Cardiac muscle cell (in vitro differentiated cells and primary cell): ENCODE results near the gene ZBTB39. TPM values are rescaled to one million over a fixed set of nuclear protein-coding genes. Genes with fewer than 3 reads are reported as not detected.

Experiments
- DNase-seq, 2 donors: peaks; one replicate each; pipeline versions ENCODE4 v3.0.0 to v3.0.0-alpha.2; 2010 to 2017; ENCODE audit warnings: low read depth in 1 of 2, low spot score in 1 of 2
- H3K27ac ChIP-seq: fragments of 200-600 bp; sonication (generic); 2 replicates; pipeline ENCODE4 v1.5.1; 2016
- H3K27me3 ChIP-seq: fragments of 200-600 bp; sonication (generic); 2 replicates; pipeline ENCODE4 v1.6.0; 2016; ENCODE audit warnings: control low read depth
- H3K36me3 ChIP-seq: fragments of 200-600 bp; sonication (generic); 2 replicates; pipeline ENCODE4 v1.5.1; 2016; ENCODE audit warnings: control low read depth
- H3K4me1 ChIP-seq: fragments of 200-600 bp; sonication (generic); 2 replicates; pipeline ENCODE4 v1.8.1; 2017; ENCODE audit warnings: low read depth, mild to moderate bottlenecking, mixed run types
- H3K4me3 ChIP-seq: fragments of 200-600 bp; sonication (generic); 2 replicates; pipeline ENCODE4 v1.5.1; 2016; ENCODE audit warnings: mild to moderate bottlenecking
- H3K9me3 ChIP-seq: fragments of 200-600 bp; sonication (generic); 2 replicates; pipeline ENCODE4 v1.5.1; 2017; ENCODE audit warnings: low read depth, mild to moderate bottlenecking, control low read depth
- polyA plus RNA-seq: library from polyadenylated mRNA; unstranded; fragments of >200 nt; fragmentation: Nextera tagmentation; extraction: Ambion mirVana; gene quantifications from 2 replicates; pipeline ENCODE4 v1.2.1, GENCODE V29; 2016
- total RNA-seq: library from RNA; depleted of rRNA; stranded (reverse); fragments of >200 nt; gene quantifications from 2 replicates; pipeline ENCODE4 v1.2.3, GENCODE V29; 2016
- TF ChIP-seq, protein P1 (sequence below): IDR thresholded peaks from 2 replicates; pipeline ENCODE4 v1.5.1; 2012; ENCODE audit warnings: low read depth, mild to moderate bottlenecking, low read length

The ZBTB39 gene
- total and polyA plus RNA-seq, 2 experiments from 2014 or later, result 8.8 to 17.9 TPM

- DNase-seq, result no peak
These were observed 9.4 kb downstream of the ZBTB39 start for GRCh38 chr12:56996793-56997545.

DNA sequence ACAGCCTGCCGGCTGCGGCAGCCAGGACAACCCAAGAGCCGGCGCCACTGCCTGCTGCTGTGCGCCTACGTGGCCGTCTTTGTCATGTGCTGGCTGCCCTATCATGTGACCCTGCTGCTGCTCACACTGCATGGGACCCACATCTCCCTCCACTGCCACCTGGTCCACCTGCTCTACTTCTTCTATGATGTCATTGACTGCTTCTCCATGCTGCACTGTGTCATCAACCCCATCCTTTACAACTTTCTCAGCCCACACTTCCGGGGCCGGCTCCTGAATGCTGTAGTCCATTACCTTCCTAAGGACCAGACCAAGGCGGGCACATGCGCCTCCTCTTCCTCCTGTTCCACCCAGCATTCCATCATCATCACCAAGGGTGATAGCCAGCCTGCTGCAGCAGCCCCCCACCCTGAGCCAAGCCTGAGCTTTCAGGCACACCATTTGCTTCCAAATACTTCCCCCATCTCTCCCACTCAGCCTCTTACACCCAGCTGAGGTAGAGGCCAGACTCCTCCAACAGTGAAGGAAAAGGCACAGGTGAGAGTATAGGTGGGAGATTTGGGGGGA lies 10.3 kb downstream of the ZBTB39 start:
- Histone ChIP-seq H3K4me3 (no peak overlapping the region), H3K36me3 (peaks cover 10% of the 10 kb centered on the region), H3K4me1 (no peaks in the 10 kb centered on the region), H3K9me3 (no peaks in the 10 kb centered on the region), H3K27me3 (no peaks in the 10 kb centered on the region), H3K27ac (no peak overlapping the region)
- DNase-seq, result no peak
- TF ChIP-seq, protein P1, sequence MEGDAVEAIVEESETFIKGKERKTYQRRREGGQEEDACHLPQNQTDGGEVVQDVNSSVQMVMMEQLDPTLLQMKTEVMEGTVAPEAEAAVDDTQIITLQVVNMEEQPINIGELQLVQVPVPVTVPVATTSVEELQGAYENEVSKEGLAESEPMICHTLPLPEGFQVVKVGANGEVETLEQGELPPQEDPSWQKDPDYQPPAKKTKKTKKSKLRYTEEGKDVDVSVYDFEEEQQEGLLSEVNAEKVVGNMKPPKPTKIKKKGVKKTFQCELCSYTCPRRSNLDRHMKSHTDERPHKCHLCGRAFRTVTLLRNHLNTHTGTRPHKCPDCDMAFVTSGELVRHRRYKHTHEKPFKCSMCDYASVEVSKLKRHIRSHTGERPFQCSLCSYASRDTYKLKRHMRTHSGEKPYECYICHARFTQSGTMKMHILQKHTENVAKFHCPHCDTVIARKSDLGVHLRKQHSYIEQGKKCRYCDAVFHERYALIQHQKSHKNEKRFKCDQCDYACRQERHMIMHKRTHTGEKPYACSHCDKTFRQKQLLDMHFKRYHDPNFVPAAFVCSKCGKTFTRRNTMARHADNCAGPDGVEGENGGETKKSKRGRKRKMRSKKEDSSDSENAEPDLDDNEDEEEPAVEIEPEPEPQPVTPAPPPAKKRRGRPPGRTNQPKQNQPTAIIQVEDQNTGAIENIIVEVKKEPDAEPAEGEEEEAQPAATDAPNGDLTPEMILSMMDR, result no peak

More at GRCh38 chr12:56996793-56997545, 9.4 kb downstream of the ZBTB39 start:
- no peak overlapping the region for H3K4me3 ChIP-seq
- TF ChIP-seq, protein P1, result no peak
- H3K36me3 ChIP-seq, result peaks cover 10% of the 10 kb centered on the region
- H3K27ac ChIP-seq, result no peak overlapping the region
- H3K27me3 ChIP-seq, result no peaks in the 10 kb centered on the region
- no peaks in the 10 kb centered on the region for H3K9me3 ChIP-seq
- H3K4me1 ChIP-seq, result peaks cover 3% of the 10 kb centered on the region

GRCh38 chr12:56995201-56995929 lies 11.0 kb downstream of the ZBTB39 start:
- TF ChIP-seq, protein P1, result no peak
- Histone ChIP-seq H3K27ac (no peak overlapping the region), H3K36me3 (peaks cover 10% of the 10 kb centered on the region), H3K4me1 (no peaks in the 10 kb centered on the region), H3K9me3 (no peaks in the 10 kb centered on the region), H3K27me3 (no peaks in the 10 kb centered on the region), H3K4me3 (no peak overlapping the region)
- no peak for DNase-seq

DNA sequence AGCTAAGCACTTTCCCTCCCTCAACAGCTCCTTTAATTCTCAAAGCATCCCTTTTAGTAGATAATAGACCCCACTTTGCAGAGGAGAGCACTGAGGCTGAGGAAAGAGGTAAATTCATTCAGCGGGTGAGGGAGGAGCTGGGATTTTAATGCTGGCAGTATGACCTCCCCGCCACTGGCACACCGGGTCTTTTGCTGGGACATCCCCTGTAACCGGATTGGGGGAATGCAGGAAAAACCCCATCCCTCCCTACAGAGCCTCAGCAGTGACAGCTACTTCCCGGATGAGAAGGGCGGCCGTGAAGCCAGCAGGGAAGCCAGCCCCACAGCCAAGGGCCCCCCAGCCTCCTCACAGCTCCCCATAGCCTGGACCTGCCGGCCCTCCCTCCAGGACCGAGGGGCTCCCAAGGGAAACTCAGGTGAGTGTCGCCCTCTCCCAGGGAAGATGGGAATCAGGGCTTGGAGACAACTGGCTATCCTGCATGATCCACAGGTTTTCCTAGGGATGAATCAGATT lies 12.1 kb downstream of the ZBTB39 start:
- H3K27ac ChIP-seq, result no peak overlapping the region
- no peak for DNase-seq
- H3K4me1 ChIP-seq, result peaks cover 4% of the 10 kb centered on the region
- no peaks in the 10 kb centered on the region for H3K9me3 ChIP-seq
- TF ChIP-seq, protein P1, result no peak
- H3K36me3 ChIP-seq, result no peaks in the 10 kb centered on the region
- H3K4me3 ChIP-seq, result no peak overlapping the region
- no peaks in the 10 kb centered on the region for H3K27me3 ChIP-seq

DNA sequence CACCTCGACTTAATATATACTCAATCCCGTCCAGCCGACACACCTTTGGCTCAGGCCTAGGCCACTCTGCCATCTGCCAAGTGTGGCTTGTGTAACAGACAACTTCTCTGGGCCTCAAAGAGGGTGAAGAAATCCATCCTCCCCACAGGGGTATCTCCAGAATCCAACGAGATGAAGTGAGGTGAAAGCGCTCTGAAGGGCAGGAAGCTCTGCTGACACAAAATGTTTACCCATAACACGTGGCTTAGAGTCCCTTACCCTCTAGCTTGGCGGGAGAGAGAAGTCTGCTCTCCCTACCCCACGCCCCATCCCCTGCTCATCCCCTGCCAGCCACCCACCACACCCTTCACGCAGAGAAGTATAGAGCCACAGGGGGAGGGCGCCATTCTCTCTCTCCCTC lies 13.0 kb downstream of the ZBTB39 start:
- H3K4me1 ChIP-seq, result peaks cover 12% of the 10 kb centered on the region
- no peaks in the 10 kb centered on the region for H3K36me3 ChIP-seq
- DNase-seq, result no peak
- no peaks in the 10 kb centered on the region for H3K9me3 ChIP-seq
- no peak overlapping the region for H3K4me3 ChIP-seq
- H3K27me3 ChIP-seq, result no peaks in the 10 kb centered on the region
- TF ChIP-seq, protein P1, result no peak
- no peak overlapping the region for H3K27ac ChIP-seq
